ENCODE data around the gene MAGT1.
"Not testable (repeated sequence)": the region's sequence is repeated elsewhere in the genome, so short reads cannot be mapped to it uniquely, and the experiment has no call there.

The MAGT1 gene

DNA sequence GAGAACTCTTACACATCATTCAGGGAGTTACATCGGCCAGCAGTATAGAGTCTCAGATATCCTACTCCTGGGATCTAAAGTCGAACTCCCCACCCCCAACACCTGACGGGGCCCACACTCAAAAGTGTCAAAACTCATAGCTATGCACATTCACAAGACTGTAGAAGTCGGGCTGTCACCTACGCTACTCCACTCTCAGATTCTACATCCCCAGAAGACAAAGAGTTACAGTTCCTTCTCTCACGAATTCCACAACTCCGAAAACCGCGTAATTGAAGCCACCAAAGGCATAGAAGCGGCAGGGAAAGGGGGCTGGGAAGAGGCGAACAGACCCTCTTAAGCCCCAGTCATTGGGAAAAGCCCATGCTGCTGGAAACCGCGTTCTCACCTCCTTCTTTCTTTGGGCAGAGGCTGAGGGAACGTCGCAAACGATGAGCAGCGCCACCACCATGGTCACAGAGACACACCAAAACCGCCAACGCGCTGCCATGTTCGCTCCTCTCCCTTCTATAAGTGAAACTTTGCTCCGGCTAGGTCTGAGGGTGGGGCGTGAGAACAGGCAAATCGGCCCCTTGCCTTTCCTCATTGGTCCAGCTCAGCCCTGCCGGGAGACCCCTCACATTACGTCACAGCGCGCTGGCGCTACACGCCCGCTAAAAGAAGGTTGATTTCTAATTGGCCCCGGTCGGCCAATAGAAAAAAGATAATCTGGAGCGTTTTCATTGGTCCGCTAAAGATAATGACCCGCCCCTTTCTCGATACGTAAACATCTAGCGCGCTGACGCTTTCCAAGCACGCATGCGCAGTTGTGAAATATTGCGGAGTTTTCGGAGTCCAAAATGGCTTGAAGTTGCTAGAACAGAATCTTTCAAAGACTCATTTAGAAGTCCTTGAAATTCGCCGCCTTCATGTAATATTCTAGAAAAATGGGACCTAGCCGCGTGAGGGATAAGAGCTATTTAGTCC, at the start of gene MAGT1:
TSS of gene MAGT1 (minus strand) at position 515 of the 966 bp plus-strand sequence. CDS start at position 490, 25 bp downstream.
- peak; percentile 99 for DNase-seq

DNA sequence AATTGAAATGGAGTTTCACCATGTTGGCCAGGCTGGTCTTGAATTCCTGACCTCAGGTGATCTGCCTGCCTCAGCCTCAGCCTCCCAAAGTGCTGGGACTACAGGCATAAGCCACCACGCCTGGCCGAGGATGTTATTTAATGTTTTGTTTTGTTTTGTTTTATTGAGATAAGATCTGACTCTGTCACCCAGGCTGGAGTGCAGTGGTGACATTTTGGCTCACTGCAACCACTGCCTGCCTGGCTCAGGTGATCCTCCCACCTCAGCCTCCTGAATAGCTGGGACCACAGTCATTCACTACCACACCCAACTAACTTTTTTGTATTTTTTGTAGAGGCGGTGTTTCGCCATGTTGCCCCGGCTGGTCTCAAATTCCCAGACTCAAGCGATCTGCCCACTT, 49.8 kb upstream of the MAGT1 start:
- not testable (repeated sequence) for DNase-seq

GRCh38 chrX:77938083-77938680, 42.9 kb upstream of the MAGT1 start:
- no peak for DNase-seq

- no peak for DNase-seq
These were observed 42.1 kb upstream of the MAGT1 start for GRCh38 chrX:77937291-77937690.

GRCh38 chrX:77936299-77936698, 41.1 kb upstream of the MAGT1 start:
- DNase-seq = no peak

GRCh38 chrX:77935886-77936285, 40.7 kb upstream of the MAGT1 start:
- no peak for DNase-seq

DNA sequence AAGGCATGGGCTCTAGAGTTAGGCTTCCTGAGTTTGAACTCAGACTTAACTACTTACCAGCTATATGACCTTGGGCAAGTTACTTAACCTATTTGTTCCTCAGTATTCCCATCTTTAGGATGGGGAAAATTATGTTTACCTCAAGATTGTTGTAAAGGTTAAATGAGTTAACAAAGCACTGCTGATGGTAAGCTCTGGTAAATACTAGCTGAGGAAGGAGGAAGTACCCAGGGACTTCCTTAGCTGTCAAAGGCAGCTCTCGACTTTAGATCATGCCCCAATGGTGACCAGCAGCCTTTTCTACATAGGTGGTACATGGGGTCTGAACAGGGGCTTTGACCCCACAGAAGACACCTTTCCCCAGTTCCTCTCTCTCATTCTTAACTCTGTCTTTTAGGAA, 35.3 kb upstream of the MAGT1 start:
- no peak for DNase-seq

GRCh38 chrX:77925764-77926163, 30.5 kb upstream of the MAGT1 start:
- no peak for DNase-seq

- DNase-seq = no peak
These were observed 29.2 kb upstream of the MAGT1 start for GRCh38 chrX:77924320-77924859.

DNA sequence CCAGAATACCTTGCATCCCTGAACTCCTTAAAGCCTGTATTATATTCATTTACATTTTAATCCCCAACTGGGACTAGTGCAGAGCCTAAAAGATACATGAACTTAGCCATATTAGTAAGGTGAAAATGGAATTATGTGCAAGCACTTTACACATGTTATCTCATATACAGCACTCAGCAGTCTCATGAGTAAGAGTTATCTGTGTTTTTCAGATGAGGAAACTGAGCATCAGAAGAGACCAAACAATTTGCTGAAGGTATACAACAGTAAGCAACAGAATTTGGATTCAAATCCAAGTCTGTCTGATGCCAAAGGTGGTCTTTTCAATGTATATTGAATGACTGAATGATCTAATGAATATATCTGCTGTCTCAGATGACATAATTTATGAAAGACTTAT, 27.6 kb upstream of the MAGT1 start:
- DNase-seq = no peak

DNA sequence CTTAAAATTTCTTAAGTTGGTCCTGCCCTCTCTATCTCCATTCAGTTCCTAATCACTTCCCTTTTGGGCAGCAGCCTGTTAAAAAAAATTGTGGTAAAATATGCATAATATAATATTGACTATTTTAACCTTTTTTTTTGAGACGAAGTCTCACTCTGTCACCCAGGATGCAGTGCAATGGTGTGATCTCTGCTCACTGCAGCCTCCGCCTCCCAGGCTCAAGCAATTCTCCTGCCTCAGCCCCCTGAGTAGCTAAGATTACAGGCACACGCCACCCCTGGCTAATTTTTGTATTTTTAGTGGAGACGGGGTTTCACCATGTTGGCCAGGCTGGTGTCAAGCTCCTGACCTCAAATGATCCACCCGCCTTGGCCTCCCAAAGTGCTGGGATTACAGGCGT, 24.1 kb upstream of the MAGT1 start:
- DNase-seq = not testable (repeated sequence)

- DNase-seq = no peak
These were observed 23.3 kb upstream of the MAGT1 start for GRCh38 chrX:77918568-77918967.

- no peak for DNase-seq
These were observed 22.2 kb upstream of the MAGT1 start for GRCh38 chrX:77917294-77917933.

DNA sequence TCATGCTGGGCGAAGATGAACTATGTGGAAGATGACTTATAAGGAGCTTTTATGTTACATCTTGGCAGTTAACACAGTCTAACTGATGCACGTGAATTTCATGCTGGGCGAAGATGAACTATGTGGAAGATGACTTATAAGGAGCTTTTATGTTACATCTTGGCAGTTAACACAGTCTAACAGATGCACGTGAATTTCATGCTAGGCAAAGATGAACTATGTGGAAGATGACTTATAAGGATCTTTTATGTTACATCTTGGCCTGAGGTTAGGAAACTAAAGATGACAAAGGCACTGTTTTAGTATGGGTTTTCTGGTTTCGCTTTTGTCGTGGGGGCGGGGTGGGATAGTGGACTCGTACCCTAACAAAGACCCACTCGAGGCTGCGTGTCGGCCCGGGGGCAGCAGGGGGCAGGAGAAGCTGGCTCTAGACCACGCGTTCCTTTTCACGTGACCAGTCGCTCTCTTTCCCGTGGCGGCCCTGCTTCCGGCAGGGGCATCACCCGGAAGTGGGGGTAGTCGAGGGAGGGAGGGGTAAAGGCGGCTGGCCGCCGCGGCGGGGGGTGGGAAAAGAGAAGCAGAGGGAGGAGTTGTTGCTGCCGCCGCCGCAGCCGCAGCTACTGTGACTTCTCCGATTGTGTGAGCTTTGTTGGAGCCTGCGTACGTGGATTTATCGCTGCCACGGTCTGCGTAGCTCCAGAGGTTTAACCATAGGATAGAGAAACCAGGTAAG, 15.0 kb upstream of the MAGT1 start, which contains the start of gene ATP7A:
TSS of gene ATP7A (plus strand) at position 586 of the 733 bp plus-strand sequence. CDS start 60,949 bp downstream, outside the sequence.
- peak; percentile 96 for DNase-seq

GRCh38 chrX:77901506-77901905, 6.3 kb upstream of the MAGT1 start:
- DNase-seq = no peak

DNA sequence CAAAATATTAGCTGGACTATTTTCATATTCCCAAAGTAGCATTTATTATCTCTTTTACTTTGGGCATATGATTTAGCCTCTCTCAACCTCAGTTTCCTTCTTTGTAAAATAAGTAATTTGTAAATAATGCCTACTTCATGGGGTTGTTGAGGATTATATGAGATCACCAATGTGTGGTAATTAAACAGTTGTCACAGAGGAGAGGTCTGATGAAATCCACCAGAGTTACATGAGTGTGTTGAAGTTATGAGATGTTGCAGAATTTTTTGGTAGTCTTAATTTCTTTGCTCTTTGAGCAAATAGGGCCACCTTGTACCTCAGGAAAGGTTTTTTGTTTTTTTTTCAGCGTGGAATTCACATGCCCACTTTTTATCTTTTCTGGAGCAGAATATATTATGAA, 5.5 kb upstream of the MAGT1 start:
- DNase-seq = no peak

- peak; percentile 99 for DNase-seq
These were observed 4.0 kb upstream of the MAGT1 start, which contains the start of gene COX7B for GRCh38 chrX:77899081-77899828. COX7B (plus strand) TSS chrX:77899468; CDS start chrX:77899554, 86 bp downstream.

GRCh38 chrX:77893713-77894112, 1.5 kb downstream of the MAGT1 start:
- DNase-seq = no peak

DNA sequence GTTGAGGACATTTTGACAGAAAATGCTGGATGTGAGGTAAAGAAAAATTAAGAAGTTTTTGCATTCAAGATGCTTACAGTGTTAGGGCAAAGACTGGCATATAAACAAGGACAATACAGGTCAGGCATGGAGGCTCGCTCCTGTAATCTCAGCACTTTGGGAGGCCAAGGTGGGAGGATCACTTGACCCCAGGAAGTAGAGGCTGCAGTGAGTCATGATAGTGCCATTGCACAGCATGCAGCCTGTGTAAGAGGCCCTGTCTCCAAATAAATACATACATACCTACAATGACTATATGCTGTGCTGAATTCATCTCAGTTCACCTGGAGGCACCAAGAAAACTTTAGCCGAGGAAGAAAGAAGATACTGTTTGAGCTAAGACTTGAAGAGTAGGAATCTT, 2.3 kb downstream of the MAGT1 start:
- DNase-seq = no peak

GRCh38 chrX:77881418-77881817, 13.8 kb downstream of the MAGT1 start:
- not testable (repeated sequence) for DNase-seq

- no peak for DNase-seq
These were observed 19.9 kb downstream of the MAGT1 start for GRCh38 chrX:77875372-77875771.

DNA sequence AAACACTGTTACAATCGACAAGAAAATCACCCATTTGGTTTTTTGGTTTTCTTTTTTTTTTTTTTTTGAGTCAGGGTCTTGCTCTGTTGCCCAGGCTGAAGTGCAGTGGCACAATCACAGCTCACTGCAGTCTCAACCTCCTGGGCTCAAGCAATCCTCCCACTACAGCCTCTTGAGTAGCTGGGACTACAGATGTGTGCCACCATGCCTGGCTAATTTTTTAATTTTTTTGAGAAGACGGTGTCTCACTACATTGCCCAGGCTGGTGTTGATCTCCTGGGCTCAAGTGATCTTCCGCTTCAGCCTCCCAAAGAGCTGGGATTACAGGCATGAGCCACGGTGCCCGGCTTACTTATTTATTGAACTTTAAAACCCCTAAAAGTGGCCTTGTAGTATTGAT, 63.7 kb downstream of the MAGT1 start:
- DNase-seq = not testable (repeated sequence)
